ENCODE results near the gene MIA2. TPM values are rescaled to one million over a fixed set of nuclear protein-coding genes. Genes with fewer than 3 reads are reported as not detected.

MIA2 gene
- total and polyA plus RNA-seq, 7 donors = 10.6 to 29.1 (median 18.3) TPM

GRCh38 chr14:39398382-39398781, 164.7 kb downstream of the MIA2 start:
- Histone ChIP-seq H3K27me3 (ENCODE audit: insufficient read depth in 3 of 3, low read length in 2 of 3) (no peaks in the 10 kb centered on the region), H3K36me3 (ENCODE audit: insufficient read depth in 1 of 2, low read depth in 1 of 2) (peaks cover 0 to 59% of the 10 kb centered on the region in 2 donors), H3K9me3 (no peaks in the 10 kb centered on the region), H3K4me1 (no peaks in the 10 kb centered on the region), H3K4me3 (no peak overlapping the region), H3K27ac (no peak overlapping the region)
- 32 to 45% (median 33%) methylated on average over 6 of the region's 6 CpGs for WGBS, 3 donors
- TF ChIP-seq CTCF (IDR thresholded peaks at IDR 0.05) = no peak
- intact Hi-C loops (cut with DNase I) = no loop called here
- peak in 1 of 4 donors; percentile 42 for ATAC-seq
- no peak for DNase-seq

GRCh38 chr14:39406560-39406959, 172.8 kb downstream of the MIA2 start:
- H3K4me1 ChIP-seq = peaks cover 8% of the 10 kb centered on the region
- 46 to 77% (median 68%) methylated on average over 3 of the region's 3 CpGs for WGBS, 3 donors
- DNase-seq (no peak), ATAC-seq (no peak)
- H3K4me3 ChIP-seq = no peak overlapping the region
- H3K27ac ChIP-seq = no peak overlapping the region
- no peaks in the 10 kb centered on the region for H3K36me3 ChIP-seq (ENCODE audit: insufficient read depth in 1 of 2, low read depth in 1 of 2)
- no peak for TF ChIP-seq CTCF (IDR thresholded peaks at IDR 0.05)
- intact Hi-C loops (cut with DNase I) = no loop called here
- no peaks in the 10 kb centered on the region for H3K27me3 ChIP-seq (ENCODE audit: insufficient read depth in 3 of 3, low read length in 2 of 3)
- H3K9me3 ChIP-seq = no peaks in the 10 kb centered on the region

GRCh38 chr14:39416072-39416471, 182.4 kb downstream of the MIA2 start:
- Histone ChIP-seq H3K27ac (no peak overlapping the region), H3K4me3 (no peak overlapping the region), H3K27me3 (ENCODE audit: insufficient read depth in 3 of 3, low read length in 2 of 3) (no peaks in the 10 kb centered on the region), H3K9me3 (peaks cover 13% of the 10 kb centered on the region), H3K36me3 (ENCODE audit: insufficient read depth in 1 of 2, low read depth in 1 of 2) (no peaks in the 10 kb centered on the region), H3K4me1 (no peaks in the 10 kb centered on the region)
- ATAC-seq (no peak), DNase-seq (no peak)
- TF ChIP-seq CTCF (IDR thresholded peaks at IDR 0.05) = no peak
- intact Hi-C loops (cut with DNase I) = no loop called here
- WGBS, 3 donors = 98 to 100% (median 100%) methylated on average over 1 of the region's 1 CpG

DNA sequence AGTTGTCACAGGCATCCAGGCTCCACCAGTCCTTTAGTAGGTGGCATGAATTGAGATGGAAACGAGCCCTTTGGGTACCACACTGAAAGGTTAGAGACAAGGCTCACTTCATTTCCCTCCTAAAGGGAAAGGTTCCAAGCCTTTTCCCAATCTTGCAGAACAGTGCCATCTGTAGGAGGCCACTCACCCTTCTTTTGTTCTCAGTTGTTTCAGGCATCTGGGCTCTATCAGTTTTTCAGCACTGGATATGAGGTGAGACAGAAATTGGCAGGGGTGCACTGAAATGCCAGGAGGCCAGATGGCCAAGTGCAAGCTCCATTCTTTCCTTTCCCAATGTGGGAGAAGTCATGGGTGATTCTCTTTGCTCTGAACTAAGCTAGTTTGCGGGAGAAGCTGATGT, 183.3 kb downstream of the MIA2 start:
- H3K27ac ChIP-seq = no peak overlapping the region
- TF ChIP-seq CTCF (IDR thresholded peaks at IDR 0.05) = no peak
- H3K4me1 ChIP-seq = no peaks in the 10 kb centered on the region
- DNase-seq (no peak), ATAC-seq (no peak)
- H3K27me3 ChIP-seq (ENCODE audit: insufficient read depth in 3 of 3, low read length in 2 of 3) = no peaks in the 10 kb centered on the region
- 97 to 98% (median 98%) methylated on average over 2 of the region's 2 CpGs for WGBS, 3 donors
- H3K9me3 ChIP-seq = peaks cover 13% of the 10 kb centered on the region
- no peaks in the 10 kb centered on the region for H3K36me3 ChIP-seq (ENCODE audit: insufficient read depth in 1 of 2, low read depth in 1 of 2)
- no peak overlapping the region for H3K4me3 ChIP-seq
- intact Hi-C loops (cut with DNase I) = no loop called here

DNA sequence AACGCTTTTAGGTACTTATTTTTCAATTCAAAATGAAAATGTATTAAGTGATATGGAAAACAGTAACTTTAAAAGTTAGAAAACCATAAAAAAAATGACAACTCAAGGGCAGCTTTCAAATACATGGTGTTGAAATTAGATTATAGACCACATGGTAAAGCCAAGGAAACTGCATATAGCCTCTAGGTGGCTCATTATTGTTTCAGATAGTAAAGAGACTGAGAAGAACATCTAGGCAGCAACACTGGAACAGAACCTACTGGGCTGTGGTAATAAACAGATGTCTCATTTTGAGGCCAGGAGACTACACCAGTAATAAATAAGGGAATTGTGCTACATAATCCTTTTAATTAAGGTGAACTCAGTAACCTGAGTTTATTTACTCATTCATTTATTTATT, 185.6 kb downstream of the MIA2 start:
- Histone ChIP-seq H3K4me1 (no peaks in the 10 kb centered on the region), H3K9me3 (peaks cover 9% of the 10 kb centered on the region), H3K27ac (no peak overlapping the region), H3K36me3 (ENCODE audit: insufficient read depth in 1 of 2, low read depth in 1 of 2) (no peaks in the 10 kb centered on the region), H3K27me3 (ENCODE audit: insufficient read depth in 3 of 3, low read length in 2 of 3) (no peaks in the 10 kb centered on the region), H3K4me3 (no peak overlapping the region)
- intact Hi-C loops (cut with DNase I) = no loop called here
- ATAC-seq (no peak), DNase-seq (no peak)
- no peak for TF ChIP-seq CTCF (IDR thresholded peaks at IDR 0.05)
- WGBS, 3 donors = 98 to 100% (median 99%) methylated on average over 1 of the region's 1 CpG
